ENCODE measurements around the gene B4GALT3. TPM values are rescaled to one million over a fixed set of nuclear protein-coding genes. Genes with fewer than 3 reads are reported as not detected.
A peak's percentile ranks its signal among the peaks of the same experiment; 100 is the strongest.

Gene B4GALT3
- total RNA-seq, 1 donor from 2014 or later = 12.9 TPM

- FAIRE-seq = no peak
- no peak for DNase-seq (ENCODE audit: low read depth)
- peaks cover 3% of the 10 kb centered on the region for H3K36me3 ChIP-seq (ENCODE audit: control insufficient read depth, insufficient read depth, low read length)
- no peaks in the 10 kb centered on the region for H3K27me3 ChIP-seq (ENCODE audit: control insufficient read depth, insufficient read depth, low read length)
- TF ChIP-seq CTCF (IDR thresholded peaks at IDR 0.05; ENCODE audit: insufficient read depth, low read length, severe bottlenecking) = no peak
- H3K4me3 ChIP-seq (ENCODE audit: low read depth, low read length) = no peak overlapping the region
Measured at GRCh38 chr1:161199506-161200139, 22.3 kb upstream of the B4GALT3 start.

- H3K4me3 ChIP-seq (ENCODE audit: low read depth, low read length) = no peak within 1 kb of the TSS
- no peaks in the 10 kb centered on the region for H3K27me3 ChIP-seq (ENCODE audit: control insufficient read depth, insufficient read depth, low read length)
- FAIRE-seq = no peak
- H3K36me3 ChIP-seq (ENCODE audit: control insufficient read depth, insufficient read depth, low read length) = peaks cover 1% of the 10 kb centered on the region
- TF ChIP-seq CTCF (IDR thresholded peaks at IDR 0.05; ENCODE audit: insufficient read depth, low read length, severe bottlenecking) = no peak
- no peak for DNase-seq (ENCODE audit: low read depth)
Measured at GRCh38 chr1:161198897-161199431, 21.7 kb upstream of the B4GALT3 start, which contains the start of gene ADAMTS4. Gene ADAMTS4, minus strand, starts transcription at chr1:161199054. Its CDS starts 427 bp downstream, at chr1:161198627.

- no peak overlapping the region for H3K4me3 ChIP-seq (ENCODE audit: low read depth, low read length)
- FAIRE-seq = no peak
- DNase-seq (ENCODE audit: low read depth) = peak; percentile 11
- H3K27me3 ChIP-seq (ENCODE audit: control insufficient read depth, insufficient read depth, low read length) = no peaks in the 10 kb centered on the region
- no peaks in the 10 kb centered on the region for H3K36me3 ChIP-seq (ENCODE audit: control insufficient read depth, insufficient read depth, low read length)
- TF ChIP-seq CTCF (IDR thresholded peaks at IDR 0.05; ENCODE audit: insufficient read depth, low read length, severe bottlenecking) = no peak
Measured at GRCh38 chr1:161198194-161198896, 21.0 kb upstream of the B4GALT3 start.

GRCh38 chr1:161197560-161198193, 20.4 kb upstream of the B4GALT3 start:
- TF ChIP-seq CTCF (IDR thresholded peaks at IDR 0.05; ENCODE audit: insufficient read depth, low read length, severe bottlenecking) = no peak
- FAIRE-seq (no peak), DNase-seq (ENCODE audit: low read depth) (no peak)
- no peaks in the 10 kb centered on the region for H3K36me3 ChIP-seq (ENCODE audit: control insufficient read depth, insufficient read depth, low read length)
- H3K27me3 ChIP-seq (ENCODE audit: control insufficient read depth, insufficient read depth, low read length) = no peaks in the 10 kb centered on the region
- H3K4me3 ChIP-seq (ENCODE audit: low read depth, low read length) = no peak overlapping the region

- TF ChIP-seq CTCF (IDR thresholded peaks at IDR 0.05; ENCODE audit: insufficient read depth, low read length, severe bottlenecking) = no peak
- DNase-seq (ENCODE audit: low read depth) (no peak), FAIRE-seq (no peak)
- Histone ChIP-seq H3K4me3 (ENCODE audit: low read depth, low read length) (no peak overlapping the region), H3K36me3 (ENCODE audit: control insufficient read depth, insufficient read depth, low read length) (no peaks in the 10 kb centered on the region), H3K27me3 (ENCODE audit: control insufficient read depth, insufficient read depth, low read length) (no peaks in the 10 kb centered on the region)
Measured at GRCh38 chr1:161196521-161197451, 19.5 kb upstream of the B4GALT3 start.
